ENCODE data around the gene EEF1AKMT1.

DNA sequence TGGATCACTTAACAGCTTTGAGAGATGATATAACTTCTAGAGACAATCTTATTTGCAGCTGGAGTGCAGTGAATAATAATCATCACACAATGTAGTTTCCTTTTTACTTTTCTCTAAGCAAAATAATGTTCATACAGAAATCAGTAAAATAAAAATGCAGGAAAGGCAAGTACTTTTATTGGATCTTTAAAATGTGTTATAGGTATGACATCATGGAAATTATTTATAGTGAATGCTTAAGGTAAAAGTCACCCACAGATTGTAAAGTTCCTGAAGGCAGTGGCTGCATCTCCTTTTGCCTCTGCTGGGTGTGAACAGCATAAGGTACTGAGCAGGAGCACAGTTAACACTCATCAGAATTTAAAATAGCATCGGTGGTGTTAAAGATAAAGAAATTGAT, 87.6 kb downstream of the EEF1AKMT1 start:
- TF ChIP-seq, protein P1, sequence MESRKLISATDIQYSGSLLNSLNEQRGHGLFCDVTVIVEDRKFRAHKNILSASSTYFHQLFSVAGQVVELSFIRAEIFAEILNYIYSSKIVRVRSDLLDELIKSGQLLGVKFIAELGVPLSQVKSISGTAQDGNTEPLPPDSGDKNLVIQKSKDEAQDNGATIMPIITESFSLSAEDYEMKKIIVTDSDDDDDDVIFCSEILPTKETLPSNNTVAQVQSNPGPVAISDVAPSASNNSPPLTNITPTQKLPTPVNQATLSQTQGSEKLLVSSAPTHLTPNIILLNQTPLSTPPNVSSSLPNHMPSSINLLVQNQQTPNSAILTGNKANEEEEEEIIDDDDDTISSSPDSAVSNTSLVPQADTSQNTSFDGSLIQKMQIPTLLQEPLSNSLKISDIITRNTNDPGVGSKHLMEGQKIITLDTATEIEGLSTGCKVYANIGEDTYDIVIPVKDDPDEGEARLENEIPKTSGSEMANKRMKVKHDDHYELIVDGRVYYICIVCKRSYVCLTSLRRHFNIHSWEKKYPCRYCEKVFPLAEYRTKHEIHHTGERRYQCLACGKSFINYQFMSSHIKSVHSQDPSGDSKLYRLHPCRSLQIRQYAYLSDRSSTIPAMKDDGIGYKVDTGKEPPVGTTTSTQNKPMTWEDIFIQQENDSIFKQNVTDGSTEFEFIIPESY (IDR thresholded peaks at IDR 0.05; ENCODE audit: extremely low read depth, insufficient replicate concordance, low read length), result no peak
- TF ChIP-seq, protein P2, sequence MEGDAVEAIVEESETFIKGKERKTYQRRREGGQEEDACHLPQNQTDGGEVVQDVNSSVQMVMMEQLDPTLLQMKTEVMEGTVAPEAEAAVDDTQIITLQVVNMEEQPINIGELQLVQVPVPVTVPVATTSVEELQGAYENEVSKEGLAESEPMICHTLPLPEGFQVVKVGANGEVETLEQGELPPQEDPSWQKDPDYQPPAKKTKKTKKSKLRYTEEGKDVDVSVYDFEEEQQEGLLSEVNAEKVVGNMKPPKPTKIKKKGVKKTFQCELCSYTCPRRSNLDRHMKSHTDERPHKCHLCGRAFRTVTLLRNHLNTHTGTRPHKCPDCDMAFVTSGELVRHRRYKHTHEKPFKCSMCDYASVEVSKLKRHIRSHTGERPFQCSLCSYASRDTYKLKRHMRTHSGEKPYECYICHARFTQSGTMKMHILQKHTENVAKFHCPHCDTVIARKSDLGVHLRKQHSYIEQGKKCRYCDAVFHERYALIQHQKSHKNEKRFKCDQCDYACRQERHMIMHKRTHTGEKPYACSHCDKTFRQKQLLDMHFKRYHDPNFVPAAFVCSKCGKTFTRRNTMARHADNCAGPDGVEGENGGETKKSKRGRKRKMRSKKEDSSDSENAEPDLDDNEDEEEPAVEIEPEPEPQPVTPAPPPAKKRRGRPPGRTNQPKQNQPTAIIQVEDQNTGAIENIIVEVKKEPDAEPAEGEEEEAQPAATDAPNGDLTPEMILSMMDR (IDR thresholded peaks at IDR 0.05 in 2 of 3, conservative IDR thresholded peaks at IDR 0.05 in 1 of 3; ENCODE audit: borderline replicate concordance in 1 of 3, insufficient read depth in 1 of 3, low read depth in 2 of 3, low read length in 2 of 3), result no peak
- TF ChIP-seq FOSL1 (IDR thresholded peaks at IDR 0.05; ENCODE audit: low read depth), result no peak
- no peak for TF ChIP-seq EZH2 (IDR thresholded peaks at IDR 0.05)
- no peak for TF ChIP-seq JUND (IDR thresholded peaks at IDR 0.05)
- TF ChIP-seq POLR2A (IDR thresholded peaks at IDR 0.05; ENCODE audit: borderline replicate concordance, extremely low read depth, insufficient read depth, insufficient read length), result no peak
- no peak for TF ChIP-seq RAD21 (IDR thresholded peaks at IDR 0.05; ENCODE audit: low read depth)
